HFF-Myc (cell line): ENCODE data around the gene HMOX2.

Experiments
- DNase-seq: peaks from one replicate; pipeline ENCODE4 v3.0.0-alpha.2; 2011; ENCODE audit warnings: low read depth; ENCODE audit errors: extremely low read depth
- H3K4me3 ChIP-seq: replicated peaks from 2 replicates; pipeline ENCODE4 v1.5.1; 2011; ENCODE audit warnings: low read depth, mild to moderate bottlenecking, control low read depth, low read length
- TF ChIP-seq, protein P1 (sequence below): IDR thresholded peaks from 2 replicates; pipeline ENCODE4 v1.5.1; 2012; ENCODE audit warnings: mild to moderate bottlenecking, low read depth, low read length, control low read depth; ENCODE audit errors: missing control alignments

Gene HMOX2

DNA sequence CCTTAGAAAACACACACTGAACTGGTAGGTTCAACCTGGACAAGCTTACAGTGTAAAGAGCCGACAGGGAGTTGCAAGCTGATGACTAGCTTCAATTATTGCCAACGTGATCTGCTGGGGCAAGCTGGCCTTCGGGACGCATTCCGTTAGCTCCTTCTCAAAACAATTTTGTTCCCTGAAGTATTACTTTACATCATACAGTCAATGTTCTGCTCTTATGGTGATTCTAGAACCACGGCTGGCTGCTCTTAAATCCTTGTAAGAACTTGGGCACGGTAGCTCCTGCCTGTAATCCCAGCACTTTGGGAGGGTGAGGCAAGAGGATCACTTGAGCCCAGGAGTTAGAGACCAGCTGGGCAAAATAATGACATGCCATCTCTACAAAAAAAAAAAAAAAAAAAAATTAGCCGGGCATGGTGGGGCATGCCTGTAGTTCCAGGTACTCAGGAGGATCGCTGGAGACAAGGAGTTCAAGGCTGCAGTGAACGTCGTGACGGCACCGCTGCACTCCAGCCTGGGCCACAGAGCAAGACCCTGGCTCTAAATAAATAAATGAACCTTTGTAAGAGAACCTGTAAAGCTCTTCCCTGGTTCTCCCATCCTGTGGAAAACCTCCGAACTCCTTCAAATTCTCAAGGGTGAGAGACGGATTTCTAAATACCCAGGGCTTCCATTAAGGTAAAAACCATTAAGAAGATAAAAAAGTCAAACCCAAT is 60.4 kb downstream of the HMOX2 start:
- DNase-seq, result no peak
- no peak overlapping the region for H3K4me3 ChIP-seq
- TF ChIP-seq, protein P1, sequence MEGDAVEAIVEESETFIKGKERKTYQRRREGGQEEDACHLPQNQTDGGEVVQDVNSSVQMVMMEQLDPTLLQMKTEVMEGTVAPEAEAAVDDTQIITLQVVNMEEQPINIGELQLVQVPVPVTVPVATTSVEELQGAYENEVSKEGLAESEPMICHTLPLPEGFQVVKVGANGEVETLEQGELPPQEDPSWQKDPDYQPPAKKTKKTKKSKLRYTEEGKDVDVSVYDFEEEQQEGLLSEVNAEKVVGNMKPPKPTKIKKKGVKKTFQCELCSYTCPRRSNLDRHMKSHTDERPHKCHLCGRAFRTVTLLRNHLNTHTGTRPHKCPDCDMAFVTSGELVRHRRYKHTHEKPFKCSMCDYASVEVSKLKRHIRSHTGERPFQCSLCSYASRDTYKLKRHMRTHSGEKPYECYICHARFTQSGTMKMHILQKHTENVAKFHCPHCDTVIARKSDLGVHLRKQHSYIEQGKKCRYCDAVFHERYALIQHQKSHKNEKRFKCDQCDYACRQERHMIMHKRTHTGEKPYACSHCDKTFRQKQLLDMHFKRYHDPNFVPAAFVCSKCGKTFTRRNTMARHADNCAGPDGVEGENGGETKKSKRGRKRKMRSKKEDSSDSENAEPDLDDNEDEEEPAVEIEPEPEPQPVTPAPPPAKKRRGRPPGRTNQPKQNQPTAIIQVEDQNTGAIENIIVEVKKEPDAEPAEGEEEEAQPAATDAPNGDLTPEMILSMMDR, result no peak

DNA sequence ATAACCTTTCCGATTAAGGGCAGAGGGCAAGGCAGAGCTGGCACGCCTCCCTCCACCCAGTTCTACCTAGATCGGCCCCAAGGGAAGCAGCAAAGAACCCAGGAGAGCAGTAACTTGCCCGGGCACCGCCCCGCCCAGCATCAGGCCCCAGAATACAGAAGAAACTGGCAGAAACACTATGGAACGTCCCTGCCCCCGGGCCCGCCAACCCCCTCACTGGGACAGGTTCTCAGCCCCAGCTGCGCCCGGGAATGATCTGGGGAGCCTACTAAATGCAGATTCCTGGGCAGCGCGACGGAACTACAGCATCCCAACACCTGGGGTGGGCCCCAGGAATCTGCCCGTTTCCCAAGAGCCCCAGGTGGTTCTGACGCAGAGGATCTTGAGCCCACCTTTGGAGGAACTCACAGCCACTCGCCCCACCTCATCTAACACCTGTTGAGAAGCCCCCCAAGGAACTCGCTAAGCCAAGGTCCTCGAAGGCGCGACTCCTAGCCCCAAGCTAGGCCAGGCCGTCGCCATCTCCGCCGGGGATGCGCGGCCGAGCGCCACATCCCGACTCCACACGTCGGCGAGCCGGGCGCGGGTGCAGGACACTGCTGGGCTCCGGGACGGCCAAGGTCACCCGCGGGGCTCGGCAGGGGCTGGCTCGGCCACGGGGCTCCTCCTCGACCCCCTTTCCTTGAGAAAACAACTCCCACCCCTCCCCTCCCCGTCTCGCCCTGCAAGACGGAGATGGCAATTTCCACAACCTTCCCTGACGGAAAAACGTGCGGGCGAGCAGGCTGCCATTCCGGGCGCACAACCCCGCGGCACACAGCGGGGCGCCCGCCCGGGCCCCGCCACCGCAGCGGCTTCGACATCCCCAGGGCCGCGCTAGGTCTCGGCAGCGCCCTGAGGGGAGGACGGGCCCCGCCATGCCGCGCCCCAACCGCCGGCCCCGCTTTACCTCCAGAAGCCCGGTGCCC is 61.5 kb downstream of the HMOX2 start:
- peak overlapping the region; percentile 50 for H3K4me3 ChIP-seq
- DNase-seq, result no peak
- TF ChIP-seq, protein P1, result no peak

DNA sequence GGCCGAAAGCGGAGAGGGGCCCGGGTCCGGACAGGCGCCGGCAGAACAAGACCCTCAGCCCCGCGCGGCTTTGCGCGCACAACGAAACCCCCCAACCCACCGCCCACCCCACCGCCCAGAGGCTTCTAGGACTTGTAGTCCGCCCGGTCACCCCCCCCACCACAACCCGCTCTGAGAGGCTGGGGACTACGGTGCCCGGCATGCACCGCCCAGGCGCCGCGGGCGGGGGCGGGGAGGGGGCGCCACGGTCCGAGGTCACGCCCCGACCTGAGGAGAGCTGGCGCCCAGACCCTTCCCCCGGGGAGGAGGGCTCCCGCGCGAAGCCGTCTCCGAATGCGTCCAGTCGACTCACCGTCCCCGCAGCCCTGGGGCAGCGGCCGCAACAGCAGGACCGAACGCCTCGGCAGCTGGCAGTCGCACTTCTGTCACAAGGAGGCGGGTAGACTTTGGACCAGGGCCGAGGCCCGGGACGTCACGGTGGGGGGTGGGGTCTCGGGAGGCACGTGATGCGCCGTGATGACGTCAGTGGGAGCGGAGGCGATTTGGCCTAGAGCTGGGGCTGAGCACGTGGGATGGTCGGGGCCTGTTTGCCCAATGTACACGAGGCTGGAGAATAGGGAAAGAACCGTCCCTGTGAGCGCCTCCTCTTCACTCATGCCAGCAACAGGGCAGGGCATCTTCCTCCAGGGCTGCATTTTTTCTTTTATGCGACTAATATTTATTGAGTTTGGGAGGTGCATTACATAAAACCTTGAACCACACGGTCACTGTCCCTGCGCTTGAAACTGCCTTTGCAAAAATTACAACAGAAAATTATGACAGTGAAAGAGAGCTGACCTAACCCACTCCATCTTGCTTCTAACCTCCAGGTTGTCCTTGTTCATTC is 62.4 kb downstream of the HMOX2 start, which contains the start of gene CDIP1:
CDIP1 (minus strand) TSS at position 424 of the 886 bp plus-strand sequence. CDS start 24,643 bp downstream, outside the sequence.
- H3K4me3 ChIP-seq, result peak within 1 kb of the TSS; percentile 50
- TF ChIP-seq, protein P1, result no peak
- peak; percentile 82 for DNase-seq

DNA sequence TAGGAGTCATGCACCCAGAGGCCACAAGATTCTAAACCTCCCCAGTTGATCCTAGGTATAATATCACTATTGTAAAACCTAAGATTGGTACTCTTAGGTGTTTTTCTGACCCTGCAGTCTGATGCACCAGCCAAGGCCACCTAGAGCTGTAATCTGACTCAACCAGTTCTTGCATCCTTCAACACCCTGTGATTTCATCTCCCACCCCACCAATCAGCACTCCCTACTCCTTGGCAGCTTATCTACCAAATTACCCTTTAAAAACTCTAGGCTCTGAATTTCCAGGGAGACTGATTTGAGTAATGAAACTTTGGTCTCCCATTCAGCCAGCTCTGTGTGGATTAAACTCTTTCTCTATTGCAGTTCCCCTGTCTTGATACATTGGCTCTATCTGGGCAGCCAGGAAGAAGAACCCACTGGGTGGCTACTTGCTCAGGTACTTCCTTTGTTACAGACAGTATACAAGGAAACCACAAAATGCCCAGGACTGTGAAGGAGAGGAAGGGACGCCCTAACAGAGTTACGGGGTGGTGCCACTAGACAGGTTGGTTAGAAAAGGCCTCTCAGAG is 63.6 kb downstream of the HMOX2 start:
- no peak overlapping the region for H3K4me3 ChIP-seq
- TF ChIP-seq, protein P1, result no peak
- DNase-seq, result no peak

DNA sequence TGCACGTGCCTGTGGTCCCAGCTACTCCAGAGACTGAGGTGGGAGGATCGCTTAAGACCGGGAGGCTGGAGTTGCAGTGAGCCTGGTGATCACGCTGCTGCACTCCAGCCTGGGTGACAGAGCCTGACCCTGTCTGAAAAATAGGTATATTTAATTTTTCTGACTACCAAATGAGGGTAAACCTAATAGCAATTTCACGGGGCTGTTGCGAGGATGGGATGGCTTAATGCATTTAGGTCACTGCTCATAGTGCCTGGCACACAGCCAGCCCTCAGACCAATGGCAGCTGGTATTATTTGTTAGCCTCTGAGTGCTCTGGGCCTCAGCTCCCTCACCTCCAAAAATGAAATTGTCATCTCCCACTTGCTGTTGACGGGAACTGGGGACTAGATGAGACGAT is 68.3 kb downstream of the HMOX2 start:
- no peak overlapping the region for H3K4me3 ChIP-seq
- DNase-seq, result no peak
- TF ChIP-seq, protein P1, result no peak

DNA sequence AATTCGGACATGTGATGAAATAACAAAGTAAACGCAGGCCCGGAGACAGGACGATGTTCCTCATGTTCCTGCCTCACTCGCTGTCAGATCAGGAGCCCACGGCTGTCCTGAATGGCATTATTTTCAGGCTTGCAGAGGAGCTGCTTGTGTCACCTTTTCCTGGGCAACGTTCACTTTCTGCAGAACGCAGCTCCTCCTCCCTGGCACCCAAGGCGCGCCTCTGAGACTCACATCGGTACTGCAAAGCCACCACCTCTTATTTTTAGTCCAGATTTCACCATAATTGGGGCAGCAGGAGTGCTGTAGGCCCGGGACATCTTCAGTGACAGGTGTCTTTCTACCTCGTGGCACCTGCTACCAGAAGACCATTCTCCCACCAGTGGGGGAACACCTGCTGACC is 71.9 kb downstream of the HMOX2 start:
- no peak overlapping the region for H3K4me3 ChIP-seq
- DNase-seq, result no peak
- TF ChIP-seq, protein P1, result no peak
